Endothelial cell of umbilical vein (primary cell): ENCODE data around the gene ATXN7L1. TPM values are rescaled to one million over a fixed set of nuclear protein-coding genes. Genes with fewer than 3 reads are reported as not detected.

Experiments
- BruUV-seq: library from RNA; stranded (reverse); fragments of 400-500 nt; replicated peaks from 2 replicates; lab custom pipeline; 2021; lab: Mats Ljungman, UMichigan
- CTCF ChIA-PET: fragments of 300-600, 350-600 bp; sonication (Branson Sonifier 250); formaldehyde crosslinking; loops from one replicate; lab custom pipeline; 2021; ENCODE audit warnings: antibody characterized with exemption, inconsistent platforms; lab: Charles Lee
- POLR2A ChIA-PET: fragments of 300-600, 350-600 bp; sonication (Branson Sonifier 250); formaldehyde crosslinking; loops from one replicate; lab custom pipeline; 2021; ENCODE audit warnings: antibody characterized with exemption, inconsistent platforms; lab: Charles Lee
- DNase-seq: peaks from one replicate; pipeline ENCODE4 v3.0.0-alpha.2; 2011; ENCODE audit warnings: low read depth, low spot score
- FAIRE-seq: peaks from 2 replicates; lab custom pipeline; 2011; peaks lifted over from hg19 to GRCh38; lab: Jason Lieb, UNC
- H2AFZ ChIP-seq: 2 replicates; pipeline ENCODE4 v1.6.0; 2012; ENCODE audit warnings: low read depth, low read length, control low read depth, inconsistent platforms
- H3K27ac ChIP-seq: 2 replicates; pipeline ENCODE4 v1.5.1; 2011; ENCODE audit warnings: low read depth, mild to moderate bottlenecking, control low read depth, low read length, moderate library complexity; ENCODE audit not compliant: insufficient read depth
- H3K27me3 ChIP-seq, 2 experiments: 2 replicates each; pipeline versions ENCODE4 v1.6.0 to v1.6.1; 2011; ENCODE audit warnings: low read length in 2 of 2, mixed read lengths in 1 of 2; ENCODE audit not compliant: control insufficient read depth in 2 of 2, insufficient read depth in 2 of 2
- H3K36me3 ChIP-seq, 2 experiments: 2 replicates in 1 of 2; 3 replicates in 1 of 2; pipeline ENCODE4 v1.5.1; 2011; ENCODE audit warnings: low read length in 2 of 2, mild to moderate bottlenecking in 1 of 2, moderate library complexity in 1 of 2; ENCODE audit not compliant: control insufficient read depth in 2 of 2, insufficient read depth in 2 of 2; ENCODE audit errors: extremely low read depth in 1 of 2
- H3K4me1 ChIP-seq: 3 replicates; pipeline ENCODE4 v1.5.1; 2011; ENCODE audit warnings: mild to moderate bottlenecking, low read length; ENCODE audit not compliant: control insufficient read depth, insufficient read depth; ENCODE audit errors: extremely low read depth
- H3K4me2 ChIP-seq: 2 replicates; pipeline ENCODE4 v1.6.1; 2011; ENCODE audit warnings: low read length, control low read depth, mixed read lengths; ENCODE audit not compliant: insufficient read depth
- H3K4me3 ChIP-seq, 3 experiments: fragments of 200-600 bp in 1 of 3; sonication (generic), shearing (Covaris generic) in 1 of 3; replicated peaks in 1 of 3; 2 replicates each; pipeline ENCODE4 v1.5.1; 2011 to 2016; ENCODE audit warnings: control low read depth in 3 of 3, low read length in 3 of 3, mild to moderate bottlenecking in 2 of 3, inconsistent platforms in 1 of 3, low read depth in 1 of 3, moderate library complexity in 1 of 3; ENCODE audit not compliant: insufficient read depth in 1 of 3
- H3K79me2 ChIP-seq: 2 replicates; pipeline ENCODE4 v1.6.0; 2012; ENCODE audit warnings: low read length, inconsistent platforms; ENCODE audit not compliant: control insufficient read depth, insufficient read depth
- H3K9ac ChIP-seq: replicated peaks from 2 replicates; pipeline ENCODE3; 2011; ENCODE audit warnings: low read length, control low read depth; ENCODE audit not compliant: insufficient read depth; ENCODE audit errors: extremely low read depth
- H3K9me1 ChIP-seq: replicated peaks from 3 replicates; pipeline ENCODE4 v1.6.0; 2011; ENCODE audit warnings: mild to moderate bottlenecking, low read length; ENCODE audit not compliant: control insufficient read depth, insufficient read depth; ENCODE audit errors: extremely low read depth
- H3K9me3 ChIP-seq: replicated peaks from 2 replicates; pipeline ENCODE4 v1.5.1; 2012; ENCODE audit warnings: low read length, inconsistent platforms; ENCODE audit not compliant: control insufficient read depth, insufficient read depth
- H4K20me1 ChIP-seq: replicated peaks from 2 replicates; pipeline ENCODE3; 2011; ENCODE audit warnings: mild to moderate bottlenecking, low read length; ENCODE audit not compliant: control insufficient read depth, insufficient read depth; ENCODE audit errors: extremely low read depth
- CTCF ChIP-seq, 2 donors: IDR thresholded peaks; 1 replicate in 1 of 2; 2 replicates in 1 of 2; pipeline ENCODE4 v1.5.1; 2011; ENCODE audit warnings: low read length in 2 of 2, mild to moderate bottlenecking in 2 of 2, moderate library complexity in 2 of 2, control low read depth in 1 of 2, inconsistent platforms in 1 of 2, low read depth in 1 of 2; ENCODE audit not compliant: insufficient read depth in 1 of 2; ENCODE audit errors: extremely low read depth in 1 of 2
- EZH2 ChIP-seq: IDR thresholded peaks from 2 replicates; pipeline ENCODE4 v1.6.1; 2012; ENCODE audit warnings: borderline replicate concordance, low read depth, mild to moderate bottlenecking, moderate library complexity, low read length, inconsistent platforms; ENCODE audit not compliant: severe bottlenecking
- FOS ChIP-seq: IDR thresholded peaks from 2 replicates; pipeline ENCODE4 v1.6.1; 2011; ENCODE audit warnings: mild to moderate bottlenecking, low read length, moderate library complexity, borderline replicate concordance; ENCODE audit not compliant: insufficient read depth
- GATA2 ChIP-seq: IDR thresholded peaks from 2 replicates; pipeline ENCODE4 v1.7.0; 2011; ENCODE audit warnings: low read depth, mild to moderate bottlenecking, moderate library complexity, mixed read lengths, low read length; ENCODE audit not compliant: insufficient read length, insufficient read depth
- JUN ChIP-seq: IDR thresholded peaks from 2 replicates; pipeline ENCODE4 v1.6.1; 2011; ENCODE audit warnings: borderline replicate concordance, low read depth; ENCODE audit not compliant: insufficient read length, insufficient read depth
- MAX ChIP-seq: IDR thresholded peaks from 2 replicates; pipeline ENCODE4 v1.6.1; 2011; ENCODE audit not compliant: insufficient read depth, insufficient read length
- MYC ChIP-seq: IDR thresholded peaks from one replicate; pipeline ENCODE4 v1.6.1; 2011; ENCODE audit warnings: mild to moderate bottlenecking, low read depth, low read length
- POLR2A ChIP-seq: IDR thresholded peaks from 2 replicates; pipeline ENCODE4 v1.6.1; 2012; ENCODE audit warnings: low read depth, mild to moderate bottlenecking, control low read depth, low read length
- POLR2AphosphoS5 ChIP-seq: IDR thresholded peaks from 2 replicates; pipeline ENCODE4 v1.6.1; 2012; ENCODE audit warnings: low read depth, mild to moderate bottlenecking, control low read depth, low read length, moderate library complexity; ENCODE audit not compliant: insufficient read depth
- dilution Hi-C: fragments of 300-500 bp; cut with MboI; formaldehyde crosslinking; loops from one replicate; pipeline ENCODE4 v1.15.0; 2019; ENCODE audit warnings: low sequenced_read_pairs; ENCODE audit not compliant: extremely low pct_ligation_motif_present
- intact Hi-C: fragments of 100-400 bp; cut with micrococcal nuclease; formaldehyde crosslinking; loops from one replicate; pipeline ENCODE4 v1.10.0; 2022
- polyA plus RNA-seq, 4 experiments: library from polyadenylated mRNA; depleted of rRNA in 3 of 4; stranded (reverse) in 3 of 4; unstranded in 1 of 4; fragments of >200 nt; gene quantifications; 2 replicates each; pipeline versions ENCODE4 v1.2.1 to v1.2.3, GENCODE V29; 2011 to 2012; ENCODE audit warnings: missing spikeins in 1 of 4
- total RNA-seq: library from RNA; stranded (reverse); gene quantifications from 2 replicates; pipeline ENCODE4 v1.2.3, GENCODE V29; 2021

ATXN7L1 gene
- total and polyA plus RNA-seq, 2 donors (not counting 3 experiments of a cell fraction or from before 2014, with no cell fraction given) = 4.6 to 15.6 TPM

- Histone ChIP-seq H3K27ac (no peak overlapping the region), H3K27me3 (no peaks in the 10 kb centered on the region), H3K4me3 (no peak overlapping the region), H4K20me1 (no peaks in the 10 kb centered on the region), H3K36me3 (no peaks in the 10 kb centered on the region), H3K9me3 (no peaks in the 10 kb centered on the region), H3K4me2 (no peak overlapping the region), H2AFZ (no peak overlapping the region), H3K9me1 (no peaks in the 10 kb centered on the region), H3K4me1 (no peaks in the 10 kb centered on the region), H3K9ac (no peak overlapping the region), H3K79me2 (no peaks in the 10 kb centered on the region)
- CTCF ChIA-PET = no interaction called here
- TF ChIP-seq GATA2 (no peak), JUN (no peak)
- dilution Hi-C loops (no loop called here), intact Hi-C loops (no loop called here)
- FAIRE-seq (no peak), DNase-seq (no peak)
- POLR2A ChIA-PET = no interaction called here
- no TSS peak for BruUV-seq
Observed at GRCh38 chr7:105719395-105719794, 157.0 kb downstream of the ATXN7L1 start.

- Histone ChIP-seq H3K79me2 (no peaks in the 10 kb centered on the region), H4K20me1 (no peaks in the 10 kb centered on the region), H2AFZ (no peak overlapping the region), H3K27ac (no peak overlapping the region), H3K36me3 (no peaks in the 10 kb centered on the region), H3K4me2 (no peak overlapping the region), H3K9me3 (no peaks in the 10 kb centered on the region), H3K4me1 (no peaks in the 10 kb centered on the region), H3K9me1 (no peaks in the 10 kb centered on the region), H3K27me3 (no peaks in the 10 kb centered on the region), H3K4me3 (no peak overlapping the region), H3K9ac (no peak overlapping the region)
- FAIRE-seq = no peak
- no peak for TF ChIP-seq MAX
- TF ChIP-seq MYC = no peak
- TF ChIP-seq CTCF (IDR thresholded peaks at IDR 0.05; ENCODE audit: extremely low read depth in 1 of 2, insufficient read depth in 1 of 2, low read depth in 1 of 2, low read length in 2 of 2) = no peak
- no peak for TF ChIP-seq JUN
- no peak for TF ChIP-seq POLR2AphosphoS5
- TF ChIP-seq EZH2 = no peak
- TF ChIP-seq POLR2A = no peak
- no peak for TF ChIP-seq GATA2
- no peak for TF ChIP-seq FOS
- dilution Hi-C loops = no loop called here
- DNase-seq = no peak
- intact Hi-C loops = no loop called here
- ChIA-PET POLR2A (no interaction called here), CTCF (no interaction called here)
- BruUV-seq = no TSS peak
Observed at GRCh38 chr7:105718511-105718925, 157.9 kb downstream of the ATXN7L1 start.
